Heart left ventricle (tissue), 13 donors: ENCODE measurements around the gene SPOCK1.

Experiments
- CTCF ChIP-seq, 12 donors: fragments of 200-600 bp; sonication (generic) in 4 of 12; IDR thresholded peaks; one replicate each; pipeline versions ENCODE4 v1.5.0 to v1.8.0; 2018 to 2022; ENCODE audit warnings: antibody characterized with exemption in 12 of 12, mild to moderate bottlenecking in 5 of 12
- POLR2A ChIP-seq, 2 donors: fragments of 450-650 bp; IDR thresholded peaks; one replicate each; pipeline ENCODE4 v1.6.1; 2017; ENCODE audit warnings: antibody characterized with exemption in 2 of 2, mild to moderate bottlenecking in 2 of 2, moderate library complexity in 2 of 2
- donor health status: ischemic (EF 13 %, LVEDD 7.1; RV severe dilation, severe dysfunction).
- donor health status: DM: no; HTN: yes; CAD: no.
- donor health status: DM: no; HTN: no; CAD: no.
- donor health status: ischemic (EF 25% LVEDD 6.9; RV normal size, moderate dysfunction).
- donor health status: ischemic (EF 25% LVEDD 5.7; RV mildly dilated, moderate dysfunction).
- donor health status: ischemic (EF 35%, LVEDD 5.7; RV mildly dilated, moderate dysfunction).
- donor health status: nonischemic (EF 11% LVEDD 7.7; RV severe dilation, severe dysfunction).
- donor health status: DM: yes; HTN: yes; CAD: no.
- donor health status: PGD.
- donor health status: ischemic (EF 29% LVEDD 5.4; RV normal size, mild dysfunction).
- donor health status: nonischemic (EF 23%, LVEDD 6.1; RV moderate dilation, normal function).

DNA sequence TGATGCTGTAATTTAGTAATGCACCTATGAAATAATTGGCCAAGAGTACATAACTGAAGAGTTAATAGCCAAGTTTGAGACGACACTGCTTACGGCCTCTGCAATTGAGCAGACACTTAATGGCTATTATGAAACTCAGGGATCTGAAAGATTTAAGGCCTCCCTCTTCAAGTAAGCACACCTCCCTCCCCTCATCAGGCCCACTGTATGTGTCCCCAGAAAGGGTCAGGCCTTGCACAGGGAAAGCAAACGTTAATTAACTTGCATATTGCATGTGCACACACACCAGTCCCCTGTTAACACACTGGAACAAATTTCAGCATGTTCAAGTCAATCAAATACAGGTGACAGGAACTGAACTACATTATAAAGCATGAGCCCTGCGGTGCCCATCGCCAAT is 163.6 kb downstream of the SPOCK1 start:
- no peak for TF ChIP-seq POLR2A (IDR thresholded peaks at IDR 0.05)
- no peak for TF ChIP-seq CTCF (IDR thresholded peaks at IDR 0.05)
